NCI-H345 treated with DMSO at 0.1 percent for 48 hours (cell line): ENCODE measurements around the gene MAN1A2.

Source experiments
- DNase-seq: peaks from one replicate; lab custom pipeline; 2025; ENCODE audit not compliant: unreplicated experiment; lab: John Stamatoyannopoulos, UW

MAN1A2 gene

GRCh38 chr1:117481410-117481809, 114.2 kb downstream of the MAN1A2 start:
- no peak for DNase-seq

GRCh38 chr1:117493906-117494305, 126.7 kb downstream of the MAN1A2 start:
- DNase-seq = no peak

GRCh38 chr1:117495068-117495467, 127.8 kb downstream of the MAN1A2 start:
- no peak for DNase-seq

DNA sequence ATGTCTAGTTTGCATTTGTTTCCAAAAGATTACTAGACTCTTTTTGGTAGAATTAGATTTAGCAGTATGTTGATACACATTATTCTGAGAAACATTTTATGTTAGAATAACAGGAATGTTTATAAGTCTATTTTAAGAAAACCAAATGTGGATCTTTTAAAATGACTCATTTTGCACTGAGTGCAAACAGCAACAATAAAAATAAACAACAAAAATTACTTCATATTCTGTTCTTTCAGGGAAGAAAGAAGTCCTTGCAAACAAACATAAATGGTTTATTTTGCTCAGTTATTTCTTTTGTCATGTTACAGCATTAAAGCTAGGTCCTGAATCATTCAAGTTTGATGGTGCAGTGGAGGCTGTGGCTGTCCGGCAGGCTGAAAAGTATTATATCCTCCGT, 131.8 kb downstream of the MAN1A2 start:
- no peak for DNase-seq

DNA sequence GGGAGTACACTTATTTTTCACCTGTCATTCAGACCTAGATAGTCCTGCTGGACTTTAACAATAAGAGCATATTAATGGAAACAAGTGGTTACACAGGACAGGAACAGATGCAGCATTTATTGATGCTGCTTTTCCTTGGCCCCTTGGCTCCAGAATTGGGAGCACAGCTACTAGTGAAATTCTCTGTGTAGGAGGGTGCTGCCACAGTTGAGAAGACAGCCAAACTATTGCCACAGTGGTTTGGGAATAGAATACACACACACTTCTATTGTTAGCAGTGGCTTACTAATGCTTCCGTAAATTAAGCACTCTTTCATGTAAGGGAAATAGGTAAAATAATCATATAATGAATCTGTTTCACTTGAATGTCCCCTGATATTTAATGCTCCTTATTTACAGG, 133.3 kb downstream of the MAN1A2 start:
- DNase-seq = no peak

- no peak for DNase-seq
Observed at GRCh38 chr1:117501281-117501680, 134.0 kb downstream of the MAN1A2 start.

GRCh38 chr1:117511273-117511672, 144.0 kb downstream of the MAN1A2 start:
- DNase-seq = no peak

DNA sequence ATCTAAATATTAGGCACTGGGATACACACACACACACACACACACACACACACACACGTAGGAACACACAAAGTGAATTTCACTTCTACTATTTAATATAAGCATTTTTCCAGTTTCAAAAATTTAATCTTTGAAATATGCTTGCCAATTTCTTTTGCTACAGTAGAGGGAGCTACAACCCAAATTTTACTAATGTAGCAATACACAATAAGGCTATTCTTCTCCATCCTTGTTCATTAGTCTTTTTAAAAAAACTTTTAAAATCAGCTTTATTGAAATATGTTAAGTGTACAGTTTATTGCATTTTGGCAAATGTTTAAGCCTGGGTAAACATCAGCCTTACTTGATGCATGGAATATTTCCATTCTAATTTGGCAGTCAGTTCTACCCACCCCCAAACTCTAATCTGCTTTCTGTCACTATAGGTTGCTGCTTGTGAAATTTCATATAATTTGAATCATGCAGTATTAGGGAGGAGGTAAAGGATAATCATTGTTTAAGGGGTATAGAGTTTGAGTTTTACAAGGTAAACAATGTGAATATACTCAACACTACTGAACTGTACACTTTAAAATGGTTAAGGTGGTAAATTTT, 145.6 kb downstream of the MAN1A2 start:
- peak; percentile 19 for DNase-seq

- no peak for DNase-seq
Observed at GRCh38 chr1:117523111-117523510, 155.9 kb downstream of the MAN1A2 start.

- no peak for DNase-seq
Observed at GRCh38 chr1:117527074-117527473, 159.8 kb downstream of the MAN1A2 start.

DNA sequence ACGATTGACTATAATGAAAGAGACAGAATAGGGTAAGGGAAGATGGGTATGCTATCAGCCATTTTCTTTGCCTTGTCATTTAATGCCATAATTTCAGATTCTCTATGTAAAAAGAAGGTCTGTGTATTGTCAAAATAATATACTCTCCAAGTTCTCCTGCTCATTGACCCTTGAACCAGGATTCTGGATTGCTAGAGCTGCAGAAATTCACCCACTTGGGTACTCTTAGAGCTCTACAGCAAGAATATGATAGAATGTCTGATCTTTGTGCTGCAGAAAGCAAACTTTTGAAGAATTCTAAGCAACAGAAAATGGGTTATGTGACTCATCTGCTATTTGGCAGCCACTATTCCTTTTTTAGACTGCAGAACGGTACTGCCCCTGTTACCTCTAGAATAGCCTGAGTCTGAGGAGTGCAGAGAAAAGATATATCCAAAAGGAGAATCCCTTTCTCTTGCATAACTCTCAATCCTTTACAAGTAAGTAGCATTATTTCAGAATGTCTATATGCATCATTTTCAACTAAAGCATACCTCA, 160.4 kb downstream of the MAN1A2 start:
- DNase-seq = no peak

DNA sequence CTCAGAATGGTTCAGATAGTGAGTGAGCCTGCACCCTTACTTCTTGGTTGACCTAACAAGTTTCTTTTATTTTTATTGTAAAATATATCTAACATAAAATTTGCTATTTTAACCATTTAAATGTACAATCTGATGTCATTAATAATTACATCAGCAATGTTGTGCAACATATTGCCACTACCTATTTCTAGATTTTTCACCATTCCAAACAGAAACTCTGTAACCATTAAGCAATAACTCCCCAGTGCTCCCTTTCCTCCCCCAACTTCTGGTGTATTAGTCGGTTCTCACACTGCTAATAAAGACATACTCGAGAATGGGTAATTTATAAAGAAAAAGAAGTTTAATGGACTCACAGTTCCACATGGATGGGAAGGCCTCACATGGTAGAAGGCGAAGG, 162.4 kb downstream of the MAN1A2 start:
- DNase-seq = no peak

- no peak for DNase-seq
Observed at GRCh38 chr1:117531222-117531621, 164.0 kb downstream of the MAN1A2 start.

- DNase-seq = peak; percentile 40
Observed at GRCh38 chr1:117534995-117535467, 167.8 kb downstream of the MAN1A2 start.

- no peak for DNase-seq
Observed at GRCh38 chr1:117535821-117536220, 168.6 kb downstream of the MAN1A2 start.

DNA sequence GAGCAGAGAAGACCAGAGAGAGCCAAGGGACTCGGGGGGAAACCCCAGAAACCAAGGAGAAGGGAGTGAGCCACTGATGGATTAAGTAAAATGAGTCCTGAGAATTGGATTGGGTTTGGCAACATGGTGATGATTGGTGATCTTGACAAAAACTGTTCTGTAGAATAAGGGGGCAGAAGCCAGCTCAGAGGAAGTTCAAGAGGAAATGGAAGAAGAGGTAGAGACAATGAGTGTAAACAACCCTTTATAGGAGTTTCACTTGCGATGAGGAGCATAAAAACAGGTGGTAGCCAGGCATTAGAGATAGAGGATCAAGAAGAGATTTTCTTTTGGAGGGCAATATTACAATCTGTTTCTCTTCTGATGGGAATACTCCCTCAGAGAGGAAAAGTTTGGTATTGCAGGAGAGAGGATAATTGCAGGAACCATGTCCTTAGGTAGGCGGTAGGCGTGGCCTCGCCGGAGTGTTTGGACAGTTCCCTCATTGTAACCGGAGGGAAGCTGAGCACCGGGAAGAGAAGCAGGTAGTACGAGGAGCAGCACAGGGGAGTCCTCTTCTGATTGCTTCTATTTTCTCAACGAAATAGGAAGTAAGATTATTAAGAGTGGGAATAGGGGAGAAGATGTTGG, 170.2 kb downstream of the MAN1A2 start:
- DNase-seq = no peak

- no peak for DNase-seq
Observed at GRCh38 chr1:117540532-117540931, 173.3 kb downstream of the MAN1A2 start.

- no peak for DNase-seq
Observed at GRCh38 chr1:117541003-117541402, 173.8 kb downstream of the MAN1A2 start.

DNA sequence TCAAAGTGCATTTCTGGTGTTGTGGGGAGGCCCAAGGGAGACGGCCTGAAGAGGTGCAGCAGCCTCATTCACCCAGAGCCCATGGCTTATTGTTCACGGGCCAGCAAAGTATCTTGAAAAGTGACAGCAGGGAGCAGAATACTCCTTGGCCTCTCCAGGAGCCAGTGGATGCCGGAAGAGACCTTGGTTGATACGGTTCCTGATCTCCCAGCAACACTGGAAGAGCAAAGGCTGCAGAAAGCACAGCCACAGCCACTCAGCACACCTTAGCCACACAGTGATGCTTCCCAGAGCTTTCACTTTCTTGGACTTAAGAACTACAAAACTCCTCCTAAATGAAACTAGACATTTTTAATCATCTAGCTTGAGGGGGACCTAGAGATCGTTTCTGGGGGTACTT, 174.3 kb downstream of the MAN1A2 start:
- no peak for DNase-seq

GRCh38 chr1:117544509-117545109, 177.4 kb downstream of the MAN1A2 start:
- no peak for DNase-seq

DNA sequence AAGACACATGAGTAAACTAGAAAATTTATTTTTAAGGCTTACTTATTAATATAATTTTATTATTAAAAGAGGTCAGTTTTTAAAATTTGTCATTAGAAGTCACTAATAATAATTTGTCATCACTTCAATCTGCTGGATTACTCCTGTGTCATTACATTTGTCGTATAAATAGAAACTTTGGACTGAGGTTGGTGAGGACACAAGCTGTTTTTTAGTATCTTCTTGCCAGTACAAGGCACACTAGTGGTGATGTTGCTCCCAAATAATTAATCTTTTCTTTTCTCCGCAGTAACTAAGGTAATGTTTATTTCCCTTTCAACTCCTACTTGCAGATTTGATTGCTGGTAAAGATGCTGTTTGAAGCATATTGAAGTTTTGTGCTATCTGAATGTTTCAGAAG, 179.2 kb downstream of the MAN1A2 start:
- DNase-seq = no peak

DNA sequence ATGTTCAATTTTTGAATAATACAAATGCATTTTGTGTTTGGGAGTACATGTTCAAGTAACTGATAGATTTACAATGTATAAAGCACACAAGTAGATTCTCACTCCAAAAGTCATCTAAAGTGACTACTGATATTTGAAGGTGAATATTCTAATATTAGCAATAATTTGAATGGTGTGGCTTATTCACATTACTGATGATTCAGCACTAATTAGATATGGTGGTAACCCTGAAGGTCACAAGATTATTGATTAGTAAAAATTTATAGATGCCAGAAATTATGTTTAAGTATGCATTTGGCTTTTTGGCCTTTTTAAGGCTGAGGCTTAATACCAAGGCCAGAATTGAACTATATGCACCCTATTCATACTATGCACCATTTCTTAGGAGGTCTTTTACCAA, 186.2 kb downstream of the MAN1A2 start:
- no peak for DNase-seq
